ENCODE results near the gene CPTP. TPM values are rescaled to one million over a fixed set of nuclear protein-coding genes. Genes with fewer than 3 reads are reported as not detected.

The CPTP gene
- total and polyA plus RNA-seq, 2 of the 13 experiments (the other 11 are each of a cell fraction or from before 2014, with no cell fraction given): 5.5 to 9.3 TPM

DNA sequence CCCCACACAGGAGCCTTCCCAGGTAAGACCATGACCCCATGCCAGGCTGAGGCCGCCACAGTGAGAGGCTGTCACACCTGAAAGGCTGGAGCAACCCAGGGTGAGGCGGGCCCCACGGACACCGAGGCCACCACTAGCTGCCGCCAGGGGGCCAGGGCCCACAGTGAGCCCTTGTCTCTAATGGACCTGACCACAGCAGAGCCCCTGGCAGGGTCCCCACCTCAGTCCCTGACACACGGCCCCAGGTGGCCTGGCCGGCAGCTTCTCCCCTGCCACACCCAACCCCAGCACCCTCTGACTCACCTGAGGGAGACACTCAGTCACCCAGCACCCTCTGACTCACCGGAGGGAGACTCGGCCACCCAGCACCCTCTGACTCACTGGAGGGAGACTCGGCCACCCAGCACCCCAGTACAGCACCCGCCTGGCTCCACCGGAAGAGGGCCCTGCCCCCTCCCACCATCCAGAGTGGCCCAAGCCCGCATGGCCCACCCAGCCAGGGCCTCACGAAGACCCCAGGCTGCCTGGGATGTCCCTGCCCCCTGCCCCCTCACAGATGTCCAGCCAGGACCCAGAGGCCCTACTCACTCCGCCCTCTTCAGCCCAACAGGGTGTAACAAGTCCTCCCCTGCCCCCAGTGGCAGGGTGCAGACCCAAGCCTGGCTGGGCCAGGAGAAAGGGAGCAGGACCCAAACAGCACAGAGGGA lies 20.2 kb downstream of the CPTP start (continued):
- TF ChIP-seq, protein P1, sequence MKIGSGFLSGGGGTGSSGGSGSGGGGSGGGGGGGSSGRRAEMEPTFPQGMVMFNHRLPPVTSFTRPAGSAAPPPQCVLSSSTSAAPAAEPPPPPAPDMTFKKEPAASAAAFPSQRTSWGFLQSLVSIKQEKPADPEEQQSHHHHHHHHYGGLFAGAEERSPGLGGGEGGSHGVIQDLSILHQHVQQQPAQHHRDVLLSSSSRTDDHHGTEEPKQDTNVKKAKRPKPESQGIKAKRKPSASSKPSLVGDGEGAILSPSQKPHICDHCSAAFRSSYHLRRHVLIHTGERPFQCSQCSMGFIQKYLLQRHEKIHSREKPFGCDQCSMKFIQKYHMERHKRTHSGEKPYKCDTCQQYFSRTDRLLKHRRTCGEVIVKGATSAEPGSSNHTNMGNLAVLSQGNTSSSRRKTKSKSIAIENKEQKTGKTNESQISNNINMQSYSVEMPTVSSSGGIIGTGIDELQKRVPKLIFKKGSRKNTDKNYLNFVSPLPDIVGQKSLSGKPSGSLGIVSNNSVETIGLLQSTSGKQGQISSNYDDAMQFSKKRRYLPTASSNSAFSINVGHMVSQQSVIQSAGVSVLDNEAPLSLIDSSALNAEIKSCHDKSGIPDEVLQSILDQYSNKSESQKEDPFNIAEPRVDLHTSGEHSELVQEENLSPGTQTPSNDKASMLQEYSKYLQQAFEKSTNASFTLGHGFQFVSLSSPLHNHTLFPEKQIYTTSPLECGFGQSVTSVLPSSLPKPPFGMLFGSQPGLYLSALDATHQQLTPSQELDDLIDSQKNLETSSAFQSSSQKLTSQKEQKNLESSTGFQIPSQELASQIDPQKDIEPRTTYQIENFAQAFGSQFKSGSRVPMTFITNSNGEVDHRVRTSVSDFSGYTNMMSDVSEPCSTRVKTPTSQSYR (CRISPR knock-in tag; IDR thresholded peaks at IDR 0.05; ENCODE audit: borderline replicate concordance): 0 out of 2 replicates have a peak, but pooled peaks have one; percentile 16
- TF ChIP-seq AGO1 (IDR thresholded peaks at IDR 0.05; ENCODE audit: low read depth, low read length, poor library complexity, severe bottlenecking) (peak; percentile 34), ZNF563 (CRISPR knock-in tag; IDR thresholded peaks at IDR 0.05) (no peak), HOXA9 (CRISPR knock-in tag; IDR thresholded peaks at IDR 0.05; ENCODE audit: borderline replicate concordance) (no peak), ZNF446 (CRISPR knock-in tag; IDR thresholded peaks at IDR 0.05) (0 out of 2 replicates have a peak, but pooled peaks have one; percentile 36), RXRA (CRISPR knock-in tag; IDR thresholded peaks at IDR 0.05) (peak; percentile 43; the same call in 1 of the 2 replicates)
- TF ChIP-seq, protein P2, sequence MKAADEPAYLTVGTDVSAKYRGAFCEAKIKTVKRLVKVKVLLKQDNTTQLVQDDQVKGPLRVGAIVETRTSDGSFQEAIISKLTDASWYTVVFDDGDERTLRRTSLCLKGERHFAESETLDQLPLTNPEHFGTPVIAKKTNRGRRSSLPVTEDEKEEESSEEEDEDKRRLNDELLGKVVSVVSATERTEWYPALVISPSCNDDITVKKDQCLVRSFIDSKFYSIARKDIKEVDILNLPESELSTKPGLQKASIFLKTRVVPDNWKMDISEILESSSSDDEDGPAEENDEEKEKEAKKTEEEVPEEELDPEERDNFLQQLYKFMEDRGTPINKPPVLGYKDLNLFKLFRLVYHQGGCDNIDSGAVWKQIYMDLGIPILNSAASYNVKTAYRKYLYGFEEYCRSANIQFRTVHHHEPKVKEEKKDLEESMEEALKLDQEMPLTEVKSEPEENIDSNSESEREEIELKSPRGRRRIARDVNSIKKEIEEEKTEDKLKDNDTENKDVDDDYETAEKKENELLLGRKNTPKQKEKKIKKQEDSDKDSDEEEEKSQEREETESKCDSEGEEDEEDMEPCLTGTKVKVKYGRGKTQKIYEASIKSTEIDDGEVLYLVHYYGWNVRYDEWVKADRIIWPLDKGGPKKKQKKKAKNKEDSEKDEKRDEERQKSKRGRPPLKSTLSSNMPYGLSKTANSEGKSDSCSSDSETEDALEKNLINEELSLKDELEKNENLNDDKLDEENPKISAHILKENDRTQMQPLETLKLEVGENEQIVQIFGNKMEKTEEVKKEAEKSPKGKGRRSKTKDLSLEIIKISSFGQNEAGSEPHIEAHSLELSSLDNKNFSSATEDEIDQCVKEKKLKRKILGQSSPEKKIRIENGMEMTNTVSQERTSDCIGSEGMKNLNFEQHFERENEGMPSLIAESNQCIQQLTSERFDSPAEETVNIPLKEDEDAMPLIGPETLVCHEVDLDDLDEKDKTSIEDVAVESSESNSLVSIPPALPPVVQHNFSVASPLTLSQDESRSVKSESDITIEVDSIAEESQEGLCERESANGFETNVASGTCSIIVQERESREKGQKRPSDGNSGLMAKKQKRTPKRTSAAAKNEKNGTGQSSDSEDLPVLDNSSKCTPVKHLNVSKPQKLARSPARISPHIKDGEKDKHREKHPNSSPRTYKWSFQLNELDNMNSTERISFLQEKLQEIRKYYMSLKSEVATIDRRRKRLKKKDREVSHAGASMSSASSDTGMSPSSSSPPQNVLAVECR (CRISPR knock-in tag; IDR thresholded peaks at IDR 0.05; ENCODE audit: borderline replicate concordance): peak; percentile 38; the same call in 1 of the 2 replicates
